Hepatocyte (in vitro differentiated cells): Measurements from ENCODE around the gene PPA1. TPM values are rescaled to one million over a fixed set of nuclear protein-coding genes. Genes with fewer than 3 reads are reported as not detected.

Experiments used
- DNase-seq: peaks from one replicate; pipeline ENCODE4 v3.0.0-alpha.2; 2016; ENCODE audit warnings: low spot score
- H2AFZ ChIP-seq: fragments of 200-600 bp; sonication (generic); 2 replicates; pipeline ENCODE4 v1.6.0; 2016; ENCODE audit warnings: antibody characterized with exemption, mild to moderate bottlenecking
- H3K27ac ChIP-seq: fragments of 200-600 bp; sonication (generic); 2 replicates; pipeline ENCODE4 v1.5.1; 2016; ENCODE audit warnings: mild to moderate bottlenecking
- H3K27me3 ChIP-seq: fragments of 200-600 bp; sonication (generic); 2 replicates; pipeline ENCODE4 v1.6.1; 2016
- H3K36me3 ChIP-seq: fragments of 200-600 bp; sonication (generic); replicated peaks from 2 replicates; pipeline ENCODE4 v1.5.1; 2016; ENCODE audit warnings: low read depth; ENCODE audit not compliant: insufficient read depth
- H3K4me1 ChIP-seq: fragments of 200-600 bp; sonication (generic); 2 replicates; pipeline ENCODE4 v1.5.1; 2016; ENCODE audit warnings: mild to moderate bottlenecking, moderate library complexity; ENCODE audit not compliant: insufficient read depth
- H3K4me2 ChIP-seq: fragments of 200-600 bp; sonication (generic); 2 replicates; pipeline ENCODE4 v1.6.0; 2016
- H3K4me3 ChIP-seq: fragments of 200-600 bp; sonication (generic); 2 replicates; pipeline ENCODE4 v1.5.1; 2016; ENCODE audit warnings: mild to moderate bottlenecking
- H3K79me2 ChIP-seq: fragments of 200-600 bp; sonication (generic); 2 replicates; pipeline ENCODE4 v1.6.0; 2017; ENCODE audit warnings: mild to moderate bottlenecking
- H3K9me2 ChIP-seq: fragments of 200-600 bp; sonication (generic); replicated peaks from 2 replicates; pipeline ENCODE4 v1.6.0; 2017; ENCODE audit warnings: mild to moderate bottlenecking; ENCODE audit not compliant: insufficient read depth
- H3K9me3 ChIP-seq: fragments of 200-600 bp; sonication (generic); 2 replicates; pipeline ENCODE4 v1.5.1; 2016; ENCODE audit warnings: low read depth, mild to moderate bottlenecking
- H4K20me1 ChIP-seq: fragments of 200-600 bp; sonication (generic); 2 replicates; pipeline ENCODE4 v1.6.0; 2016; ENCODE audit warnings: mild to moderate bottlenecking; ENCODE audit not compliant: insufficient read depth, poor library complexity, severe bottlenecking
- EZH2 ChIP-seq: fragments of 200-600 bp; sonication (generic); IDR thresholded peaks from 2 replicates; pipeline ENCODE4 v1.6.1; 2016; ENCODE audit warnings: antibody characterized with exemption, mild to moderate bottlenecking, borderline replicate concordance
- EZH2phosphoT487 ChIP-seq: fragments of 200-600 bp; sonication (generic); IDR thresholded peaks from one replicate; pipeline ENCODE4 v1.6.1; 2018; ENCODE audit warnings: antibody characterized with exemption, mild to moderate bottlenecking, low read depth, moderate library complexity; ENCODE audit not compliant: unreplicated experiment, severe bottlenecking
- WGBS: methylation state at CpG from one replicate; pipeline ENCODE4 v1.1.6; 2016; ENCODE audit warnings: low lambda C conversion rate; ENCODE audit errors: missing lambda C conversion rate; 5-methylcytosine and 5-hydroxymethylcytosine counted together
- polyA plus RNA-seq: library from polyadenylated mRNA; unstranded; fragments of >200 nt; fragmentation: Nextera tagmentation; extraction: Ambion mirVana; gene quantifications from 2 replicates; pipeline ENCODE4 v1.2.1, GENCODE V29; 2016
- total RNA-seq: library from RNA; depleted of rRNA; stranded (reverse); fragments of >200 nt; gene quantifications from 2 replicates; pipeline ENCODE4 v1.2.3, GENCODE V29; 2014
- TF ChIP-seq, protein P1 (sequence below): fragments of 200-600 bp; sonication (generic); IDR thresholded peaks from 2 replicates; pipeline ENCODE4 v1.5.1; 2016; ENCODE audit warnings: antibody characterized with exemption, mild to moderate bottlenecking; ENCODE audit not compliant: poor library complexity

PPA1 gene
- total and polyA plus RNA-seq, 2 experiments from 2014 or later, result 131 to 156 TPM

- Histone ChIP-seq H2AFZ (no peak overlapping the region), H3K36me3 (no peaks in the 10 kb centered on the region), H3K9me3 (no peaks in the 10 kb centered on the region), H3K27ac (peak overlapping the region; percentile 69), H3K4me2 (peak overlapping the region; percentile 17), H3K4me1 (peaks cover 22% of the 10 kb centered on the region), H3K9me2 (no peaks in the 10 kb centered on the region), H3K79me2 (no peaks in the 10 kb centered on the region), H3K27me3 (no peaks in the 10 kb centered on the region), H4K20me1 (no peaks in the 10 kb centered on the region), H3K4me3 (no peak overlapping the region)
- 59% methylated on average over 5 of the region's 5 CpGs for WGBS
- DNase-seq, result no peak
- TF ChIP-seq, protein P1, sequence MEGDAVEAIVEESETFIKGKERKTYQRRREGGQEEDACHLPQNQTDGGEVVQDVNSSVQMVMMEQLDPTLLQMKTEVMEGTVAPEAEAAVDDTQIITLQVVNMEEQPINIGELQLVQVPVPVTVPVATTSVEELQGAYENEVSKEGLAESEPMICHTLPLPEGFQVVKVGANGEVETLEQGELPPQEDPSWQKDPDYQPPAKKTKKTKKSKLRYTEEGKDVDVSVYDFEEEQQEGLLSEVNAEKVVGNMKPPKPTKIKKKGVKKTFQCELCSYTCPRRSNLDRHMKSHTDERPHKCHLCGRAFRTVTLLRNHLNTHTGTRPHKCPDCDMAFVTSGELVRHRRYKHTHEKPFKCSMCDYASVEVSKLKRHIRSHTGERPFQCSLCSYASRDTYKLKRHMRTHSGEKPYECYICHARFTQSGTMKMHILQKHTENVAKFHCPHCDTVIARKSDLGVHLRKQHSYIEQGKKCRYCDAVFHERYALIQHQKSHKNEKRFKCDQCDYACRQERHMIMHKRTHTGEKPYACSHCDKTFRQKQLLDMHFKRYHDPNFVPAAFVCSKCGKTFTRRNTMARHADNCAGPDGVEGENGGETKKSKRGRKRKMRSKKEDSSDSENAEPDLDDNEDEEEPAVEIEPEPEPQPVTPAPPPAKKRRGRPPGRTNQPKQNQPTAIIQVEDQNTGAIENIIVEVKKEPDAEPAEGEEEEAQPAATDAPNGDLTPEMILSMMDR, result no peak
- no peak for TF ChIP-seq EZH2
- no peak for TF ChIP-seq EZH2phosphoT487
These were observed 40.8 kb downstream of the PPA1 start for GRCh38 chr10:70192326-70192968.

DNA sequence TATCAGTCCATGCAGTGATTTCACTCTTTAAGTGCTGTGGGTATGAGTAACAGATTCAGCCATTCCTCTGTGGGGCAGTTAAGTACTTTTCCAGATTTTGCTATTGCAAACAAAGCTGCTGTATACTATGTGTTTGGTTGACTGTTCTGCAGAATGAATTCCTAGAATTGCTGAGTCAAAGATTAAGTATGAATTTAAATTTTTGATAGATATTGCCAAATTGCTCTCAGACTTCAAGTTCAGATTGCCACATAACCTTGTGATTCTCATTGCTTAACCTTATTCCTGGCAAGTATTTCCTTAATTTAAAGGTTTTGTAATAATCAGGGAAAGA is 41.3 kb downstream of the PPA1 start:
- H3K4me3 ChIP-seq, result no peak overlapping the region
- H3K27ac ChIP-seq, result peak overlapping the region; percentile 69
- no peaks in the 10 kb centered on the region for H3K9me2 ChIP-seq
- no peak overlapping the region for H2AFZ ChIP-seq
- H3K4me2 ChIP-seq, result no peak overlapping the region
- H3K36me3 ChIP-seq, result no peaks in the 10 kb centered on the region
- no peak for TF ChIP-seq EZH2
- no peak for TF ChIP-seq EZH2phosphoT487
- TF ChIP-seq, protein P1, result no peak
- H3K27me3 ChIP-seq, result no peaks in the 10 kb centered on the region
- no peaks in the 10 kb centered on the region for H4K20me1 ChIP-seq
- peaks cover 22% of the 10 kb centered on the region for H3K4me1 ChIP-seq
- DNase-seq, result no peak
- no peaks in the 10 kb centered on the region for H3K9me3 ChIP-seq
- no peaks in the 10 kb centered on the region for H3K79me2 ChIP-seq

DNA sequence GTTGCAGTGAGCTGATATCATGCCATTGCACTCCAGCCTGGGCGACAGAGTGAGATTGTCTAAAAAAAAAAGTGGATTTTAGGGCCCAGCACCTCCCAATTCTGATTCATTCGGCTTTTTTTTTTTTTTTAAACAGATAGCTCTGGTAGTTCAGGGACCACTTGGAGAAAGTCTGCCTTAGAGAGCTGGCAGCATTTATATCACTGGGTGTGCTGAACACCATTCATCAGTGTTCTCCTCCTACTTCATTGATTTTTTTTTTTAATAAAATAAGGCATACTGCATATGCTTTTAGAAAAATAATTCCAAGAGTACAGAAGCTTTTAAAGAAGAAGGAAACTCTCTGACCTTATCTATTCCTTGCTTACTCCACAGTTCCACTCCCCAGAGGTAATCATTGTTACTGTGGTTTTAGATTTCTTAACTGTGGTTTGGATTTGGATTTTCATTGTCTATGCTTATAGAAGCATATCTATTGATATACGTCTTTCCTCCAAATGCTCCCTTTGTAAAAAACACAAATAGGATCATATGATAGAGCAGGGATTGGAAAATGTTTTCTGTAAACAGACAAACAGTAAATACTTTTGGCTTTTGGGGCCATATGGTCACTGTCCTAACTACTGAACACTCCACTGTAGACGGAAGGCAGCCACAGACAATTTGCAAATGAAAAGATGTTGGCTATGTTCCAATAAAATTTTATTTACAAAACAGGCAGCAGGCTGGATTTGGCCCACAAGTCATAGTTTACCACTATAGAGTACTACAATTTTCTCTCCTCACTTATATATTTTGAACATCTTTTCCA is 41.9 kb downstream of the PPA1 start:
- Histone ChIP-seq H3K36me3 (no peaks in the 10 kb centered on the region), H3K9me2 (no peaks in the 10 kb centered on the region), H3K27ac (peak overlapping the region; percentile 69), H3K9me3 (no peaks in the 10 kb centered on the region), H3K79me2 (no peaks in the 10 kb centered on the region), H2AFZ (no peak overlapping the region), H3K4me1 (peaks cover 22% of the 10 kb centered on the region), H3K4me3 (no peak overlapping the region), H3K27me3 (no peaks in the 10 kb centered on the region), H3K4me2 (peak overlapping the region; percentile 4), H4K20me1 (no peaks in the 10 kb centered on the region)
- TF ChIP-seq, protein P1, result no peak
- TF ChIP-seq EZH2phosphoT487, result no peak
- TF ChIP-seq EZH2, result no peak
- no peak for DNase-seq
- WGBS, result 68% methylated on average over 4 of the region's 4 CpGs
